Esophagus muscularis mucosa (tissue), 4 donors: ENCODE measurements around the gene GRID1. TPM values are rescaled to one million over a fixed set of nuclear protein-coding genes. Genes with fewer than 3 reads are reported as not detected.

Source experiments
- DNase-seq: peaks from one replicate; pipeline ENCODE4 v3.0.0-alpha.2; 2017; ENCODE audit errors: extremely low spot score
- H3K27ac ChIP-seq, 4 donors: fragments of 200-600 bp; sonication (generic); replicated peaks in 1 of 4; 1 replicate in 3 of 4; 2 replicates in 1 of 4; pipeline ENCODE4 v1.5.1; 2016 to 2019; ENCODE audit warnings: mild to moderate bottlenecking in 1 of 4
- H3K27me3 ChIP-seq, 4 donors: fragments of 200-600 bp; sonication (generic); one replicate each; pipeline versions ENCODE4 v1.5.1 to v1.6.0; 2016 to 2019
- H3K36me3 ChIP-seq, 4 donors: fragments of 200-600 bp; sonication (generic); one replicate each; pipeline ENCODE4 v1.5.1; 2016 to 2019
- H3K4me1 ChIP-seq, 4 donors: fragments of 200-600 bp; sonication (generic); one replicate each; pipeline ENCODE4 v1.5.1; 2016 to 2019
- H3K4me3 ChIP-seq, 4 donors: fragments of 200-600 bp; sonication (generic); 1 replicate in 2 of 4; 2 replicates in 2 of 4; pipeline ENCODE4 v1.5.1; 2016 to 2019; ENCODE audit warnings: mild to moderate bottlenecking in 4 of 4, moderate library complexity in 1 of 4
- H3K9me3 ChIP-seq, 4 donors: fragments of 200-600 bp; sonication (generic); 1 replicate in 3 of 4; 2 replicates in 1 of 4; pipeline ENCODE4 v1.5.1; 2016 to 2019
- CTCF ChIP-seq, 3 experiments: fragments of 200-600 bp in 2 of 3; fragments of 450-650 bp in 1 of 3; sonication (generic) in 2 of 3; IDR thresholded peaks; one replicate each; pipeline ENCODE4 v1.5.1; 2017 to 2019; ENCODE audit warnings: antibody characterized with exemption in 3 of 3, mild to moderate bottlenecking in 2 of 3, moderate library complexity in 1 of 3
- EP300 ChIP-seq: sonication (generic); formaldehyde crosslinking; IDR thresholded peaks from one replicate; pipeline ENCODE4 v1.6.1; 2017; ENCODE audit warnings: antibody characterized with exemption
- POLR2A ChIP-seq: fragments of 450-650 bp; IDR thresholded peaks from one replicate; pipeline ENCODE4 v1.6.1; 2017; ENCODE audit warnings: antibody characterized with exemption, moderate library complexity, mild to moderate bottlenecking, low read depth
- POLR2AphosphoS5 ChIP-seq, 2 donors: sonication (generic); formaldehyde crosslinking; IDR thresholded peaks; one replicate each; pipeline ENCODE4 v1.6.1; 2017; ENCODE audit warnings: antibody characterized with exemption in 2 of 2
- WGBS: methylation state at CpG from one replicate; pipeline ENCODE4 v1.1.5; 2018; 5-methylcytosine and 5-hydroxymethylcytosine counted together
- intact Hi-C: fragments of 100-400 bp; cut with DNase I; formaldehyde crosslinking; loops from one replicate; pipeline ENCODE4 v1.15.1; 2023
- total RNA-seq, 4 donors: library from RNA; depleted of rRNA; stranded (reverse); fragments of >200 nt; gene quantifications; one replicate each; pipeline versions ENCODE4 v1.1.0 to v1.2.1, GENCODE V29; 2016

The GRID1 gene
- total RNA-seq, 4 donors from 2014 or later = under 0.01 to 1.3 (median 1.1) TPM

- WGBS = 65% methylated on average over 3 of the region's 3 CpGs
- H3K9me3 ChIP-seq = no peaks in the 10 kb centered on the region
- intact Hi-C loops = no loop called here
- H3K27ac ChIP-seq = no peak overlapping the region
- TF ChIP-seq POLR2A = no peak
- no peak for TF ChIP-seq POLR2AphosphoS5 (IDR thresholded peaks at IDR 0.05)
- TF ChIP-seq EP300 = no peak
- no peak for TF ChIP-seq CTCF (IDR thresholded peaks at IDR 0.05)
- no peak for DNase-seq
- no peaks in the 10 kb centered on the region for H3K36me3 ChIP-seq
- H3K4me1 ChIP-seq = no peaks in the 10 kb centered on the region
- H3K27me3 ChIP-seq = peaks cover 0 to 19% (median 0%) of the 10 kb centered on the region in 4 donors
- H3K4me3 ChIP-seq = no peak overlapping the region
Measured at GRCh38 chr10:86084585-86084984, 282.0 kb downstream of the GRID1 start.

GRCh38 chr10:86083664-86084175, 282.9 kb downstream of the GRID1 start:
- TF ChIP-seq EP300 (no peak), POLR2AphosphoS5 (IDR thresholded peaks at IDR 0.05) (no peak), CTCF (IDR thresholded peaks at IDR 0.05) (no peak), POLR2A (no peak)
- Histone ChIP-seq H3K27me3 (peaks cover 0 to 21% (median 0%) of the 10 kb centered on the region in 4 donors), H3K36me3 (no peaks in the 10 kb centered on the region), H3K9me3 (no peaks in the 10 kb centered on the region), H3K4me1 (no peaks in the 10 kb centered on the region), H3K4me3 (no peak overlapping the region), H3K27ac (no peak overlapping the region)
- 83% methylated on average over 9 of the region's 9 CpGs for WGBS
- intact Hi-C loops = no loop called here
- no peak for DNase-seq

- intact Hi-C loops = no loop called here
- 83% methylated on average over 11 of the region's 12 CpGs for WGBS
- DNase-seq = no peak
- H3K4me3 ChIP-seq = no peak overlapping the region
- H3K9me3 ChIP-seq = no peaks in the 10 kb centered on the region
- H3K27ac ChIP-seq = no peak overlapping the region
- TF ChIP-seq CTCF (IDR thresholded peaks at IDR 0.05) = no peak
- TF ChIP-seq EP300 = no peak
- no peak for TF ChIP-seq POLR2AphosphoS5 (IDR thresholded peaks at IDR 0.05)
- TF ChIP-seq POLR2A = no peak
- H3K36me3 ChIP-seq = no peaks in the 10 kb centered on the region
- no peaks in the 10 kb centered on the region for H3K4me1 ChIP-seq
- peaks cover 0 to 26% (median 0%) of the 10 kb centered on the region in 4 donors for H3K27me3 ChIP-seq
Measured at GRCh38 chr10:86083206-86083605, 283.4 kb downstream of the GRID1 start.

DNA sequence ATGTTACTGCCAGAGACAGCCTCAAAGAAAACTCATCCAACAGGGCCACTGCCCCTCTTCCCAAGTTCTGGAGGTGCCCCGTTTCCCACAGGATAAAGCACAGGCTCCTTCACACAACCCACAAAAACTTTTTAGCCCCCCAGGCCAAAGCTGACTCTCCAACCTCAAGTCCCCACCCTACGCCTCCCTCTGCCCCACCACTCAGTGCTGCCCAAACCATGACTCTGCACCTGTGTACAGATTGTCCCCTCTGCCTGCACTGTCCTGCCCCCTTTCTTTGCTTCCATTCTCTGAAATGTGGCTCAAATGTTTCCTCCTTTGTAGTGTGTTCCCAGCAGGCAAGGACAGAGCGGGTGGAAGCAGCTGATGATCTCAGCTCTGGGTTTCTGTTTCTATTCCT, 284.0 kb downstream of the GRID1 start:
- no peak for TF ChIP-seq EP300
- no peak for TF ChIP-seq CTCF (IDR thresholded peaks at IDR 0.05)
- H3K9me3 ChIP-seq = no peaks in the 10 kb centered on the region
- intact Hi-C loops = no loop called here
- peaks cover 0 to 26% (median 0%) of the 10 kb centered on the region in 4 donors for H3K27me3 ChIP-seq
- no peaks in the 10 kb centered on the region for H3K4me1 ChIP-seq
- no peaks in the 10 kb centered on the region for H3K36me3 ChIP-seq
- DNase-seq = no peak
- H3K4me3 ChIP-seq = no peak overlapping the region
- no peak overlapping the region for H3K27ac ChIP-seq
- WGBS = 91% methylated on average over 3 of the region's 3 CpGs

DNA sequence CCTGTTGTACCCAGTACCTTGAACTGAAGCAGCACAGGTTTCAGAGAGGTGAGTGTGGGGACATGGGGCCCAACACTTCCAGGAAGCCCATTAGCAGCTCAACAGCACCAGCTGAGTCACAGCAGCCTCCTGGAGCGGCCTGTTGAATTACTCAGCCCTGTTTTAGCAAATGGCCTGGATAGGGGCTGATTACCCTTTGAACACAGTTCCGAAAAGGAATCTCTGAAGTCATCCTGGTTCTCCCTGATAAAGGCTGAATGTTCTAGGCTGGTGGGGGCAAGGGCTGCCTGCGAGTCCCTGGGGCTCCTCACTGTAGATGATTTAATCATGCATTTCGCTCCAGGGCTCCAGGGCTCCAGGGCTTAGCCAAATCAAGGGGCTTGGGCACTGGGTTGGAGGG, 287.5 kb downstream of the GRID1 start:
- no peak for DNase-seq
- H3K9me3 ChIP-seq = no peaks in the 10 kb centered on the region
- H3K27ac ChIP-seq = no peak overlapping the region
- intact Hi-C loops = no loop called here
- H3K4me1 ChIP-seq = no peaks in the 10 kb centered on the region
- no peak for TF ChIP-seq POLR2A
- TF ChIP-seq POLR2AphosphoS5 (IDR thresholded peaks at IDR 0.05) = no peak
- TF ChIP-seq EP300 = no peak
- no peak for TF ChIP-seq CTCF (IDR thresholded peaks at IDR 0.05)
- H3K36me3 ChIP-seq = no peaks in the 10 kb centered on the region
- H3K27me3 ChIP-seq = peaks cover 0 to 12% (median 0%) of the 10 kb centered on the region in 4 donors
- H3K4me3 ChIP-seq = no peak overlapping the region
- WGBS = 73% methylated on average over 2 of the region's 4 CpGs
